B cell (primary cell): ENCODE measurements around the gene PLCL1. TPM values are rescaled to one million over a fixed set of nuclear protein-coding genes. Genes with fewer than 3 reads are reported as not detected.

Experiments
- ATAC-seq: fragments of 200-7000 bp; cut with Tn5 transposase; one replicate; pipeline ENCODE4 v1.10.0; 2021; ENCODE audit warnings: low read depth, mild to moderate bottlenecking, moderate number of reproducible peaks, moderate library complexity
- CTCF ChIA-PET: fragments of 350-600 bp; sonication (Branson Sonifier 250); formaldehyde crosslinking; loops from one replicate; lab custom pipeline; 2021; ENCODE audit warnings: antibody characterized with exemption, inconsistent platforms; lab: Charles Lee
- POLR2A ChIA-PET: fragments of 350-600 bp; sonication (Branson Sonifier 250); formaldehyde crosslinking; loops from one replicate; lab custom pipeline; 2021; ENCODE audit warnings: antibody characterized with exemption; lab: Charles Lee
- DNase-seq: peaks from one replicate; pipeline ENCODE4 v3.0.0; 2013
- H2AFZ ChIP-seq: 2 replicates; pipeline ENCODE4 v1.6.1; 2012; ENCODE audit warnings: mild to moderate bottlenecking, low read depth, low read length; ENCODE audit not compliant: insufficient read depth, poor library complexity, severe bottlenecking
- H3K27ac ChIP-seq, 2 donors: 1 replicate in 1 of 2; 2 replicates in 1 of 2; pipeline ENCODE4 v1.5.1; 2012 to 2013; ENCODE audit warnings: low read length in 2 of 2, mild to moderate bottlenecking in 2 of 2, moderate library complexity in 1 of 2
- H3K27me3 ChIP-seq, 4 experiments: fragments of 200-600 bp in 1 of 4; sonication (generic) in 1 of 4; replicated peaks in 1 of 4; 1 replicate in 2 of 4; 2 replicates in 2 of 4; pipeline versions ENCODE4 v1.6.1 to v1.7.0; 2013 to 2016; ENCODE audit warnings: low read length in 3 of 4, mild to moderate bottlenecking in 2 of 4, mixed read lengths in 1 of 4, moderate library complexity in 1 of 4; ENCODE audit not compliant: insufficient read depth in 4 of 4, control insufficient read depth in 3 of 4; ENCODE audit errors: control extremely low read depth in 1 of 4
- H3K36me3 ChIP-seq, 2 experiments: replicated peaks in 1 of 2; 1 replicate in 1 of 2; 2 replicates in 1 of 2; pipeline versions ENCODE4 v1.6.1 to v1.7.1; 2013; ENCODE audit warnings: low read length in 1 of 2; ENCODE audit not compliant: insufficient read depth in 2 of 2, control insufficient read depth in 1 of 2; ENCODE audit errors: control extremely low read depth in 1 of 2, extremely low read depth in 1 of 2
- H3K4me1 ChIP-seq, 2 donors: fragments of 200-600 bp in 1 of 2; sonication (generic) in 1 of 2; 1 replicate in 1 of 2; 2 replicates in 1 of 2; pipeline versions ENCODE4 v1.5.1 to v1.6.1; 2013 to 2017; ENCODE audit warnings: low read length in 2 of 2; ENCODE audit not compliant: control insufficient read depth in 2 of 2, insufficient read depth in 2 of 2
- H3K4me2 ChIP-seq: replicated peaks from 2 replicates; pipeline ENCODE3; 2012; ENCODE audit warnings: mild to moderate bottlenecking, low read depth, low read length; ENCODE audit not compliant: poor library complexity, severe bottlenecking
- H3K4me3 ChIP-seq, 5 experiments: fragments of 200-600 bp in 1 of 5; sonication (generic) in 1 of 5; 1 replicate in 3 of 5; 2 replicates in 2 of 5; pipeline versions ENCODE4 v1.5.1 to v1.7.0; 2011 to 2016; ENCODE audit warnings: low read length in 4 of 5, mild to moderate bottlenecking in 4 of 5, low read depth in 2 of 5, control low read depth in 1 of 5, moderate library complexity in 1 of 5; ENCODE audit not compliant: insufficient read depth in 1 of 5; ENCODE audit errors: control extremely low read depth in 1 of 5, extremely low read depth in 1 of 5
- H3K79me2 ChIP-seq: fragments of 200-600 bp; sonication (generic); one replicate; pipeline ENCODE4 v1.6.0; 2016; ENCODE audit warnings: low read length; ENCODE audit not compliant: control insufficient read depth, insufficient read depth
- H3K9ac ChIP-seq: fragments of 200-600 bp; sonication (generic); 2 replicates; pipeline ENCODE4 v1.6.1; 2017; ENCODE audit warnings: mild to moderate bottlenecking, low read length, moderate library complexity
- H3K9me3 ChIP-seq, 3 donors: one replicate each; pipeline versions ENCODE4 v1.6.1 to v1.7.1; 2013; ENCODE audit warnings: low read length in 2 of 3; ENCODE audit not compliant: control insufficient read depth in 2 of 3, insufficient read depth in 1 of 3; ENCODE audit errors: control extremely low read depth in 1 of 3
- H4K20me1 ChIP-seq: 2 replicates; pipeline ENCODE4 v1.6.0; 2012; ENCODE audit warnings: mild to moderate bottlenecking, low read length; ENCODE audit not compliant: insufficient read depth, control insufficient read depth, poor library complexity, severe bottlenecking
- H3K27ac Mint-ChIP-seq: one replicate; pipeline ENCODE4 v1.8.0; 2021; ENCODE audit warnings: mixed read lengths
- H3K27me3 Mint-ChIP-seq: one replicate; pipeline ENCODE4 v1.8.0; 2021; ENCODE audit warnings: mixed read lengths
- H3K4me1 Mint-ChIP-seq: one replicate; pipeline ENCODE4 v1.8.0; 2021; ENCODE audit warnings: mixed read lengths
- H3K4me3 Mint-ChIP-seq: one replicate; pipeline ENCODE4 v1.8.0; 2021; ENCODE audit warnings: mixed read lengths
- H3K9me3 Mint-ChIP-seq: one replicate; pipeline ENCODE4 v1.8.0; 2022; ENCODE audit warnings: mixed read lengths; ENCODE audit not compliant: insufficient read depth
- CTCF ChIP-seq: fragments of 200-600 bp; IDR thresholded peaks from one replicate; pipeline ENCODE4 v1.8.0; 2022; ENCODE audit warnings: antibody characterized with exemption, mild to moderate bottlenecking
- EZH2 ChIP-seq: IDR thresholded peaks from 2 replicates; pipeline ENCODE4 v1.6.1; 2012; ENCODE audit warnings: borderline replicate concordance, low read depth, mild to moderate bottlenecking, moderate library complexity, low read length; ENCODE audit not compliant: insufficient read depth, poor library complexity, severe bottlenecking
- WGBS: methylation state at CpG from one replicate; pipeline ENCODE4 v1.1.5; 2013; ENCODE audit warnings: missing lambda C conversion rate; ENCODE audit not compliant: insufficient coverage; 5-methylcytosine and 5-hydroxymethylcytosine counted together
- intact Hi-C: fragments of 100-400 bp; cut with micrococcal nuclease; formaldehyde crosslinking; loops from one replicate; pipeline ENCODE4 v1.10.0; 2022
- polyA plus RNA-seq: library from polyadenylated mRNA; depleted of rRNA; stranded (reverse); fragments of >200 nt; gene quantifications from 2 replicates; pipeline ENCODE4 v1.2.3, GENCODE V29; 2012
- total RNA-seq, 2 donors: library from RNA; stranded (reverse); fragments of 120-200 nt in 1 of 2; gene quantifications; 1 replicate in 1 of 2; 2 replicates in 1 of 2; pipeline versions ENCODE4 v1.2.3 to v1.2.4, GENCODE V29; 2013 to 2022

PLCL1 gene
- total and polyA plus RNA-seq, 2 donors (not counting 1 experiment from before 2014, with no cell fraction given): 0.07 to 0.25 TPM

- TF ChIP-seq CTCF (no peak), EZH2 (no peak)
These were observed 309.7 kb downstream of the PLCL1 start for GRCh38 chr2:198114064-198114463.

GRCh38 chr2:198115201-198115600 is 310.8 kb downstream of the PLCL1 start:
- ChIA-PET CTCF (no interaction called here), POLR2A (no interaction called here)
- Mint-ChIP-seq H3K27ac (no peak overlapping the region), H3K9me3 (no peaks in the 10 kb centered on the region), H3K27me3 (no peaks in the 10 kb centered on the region), H3K4me3 (no peak overlapping the region), H3K4me1 (no peaks in the 10 kb centered on the region)
- TF ChIP-seq CTCF (no peak), EZH2 (no peak)
- H3K79me2 ChIP-seq: no peaks in the 10 kb centered on the region
- H3K27me3 ChIP-seq: no peaks in the 10 kb centered on the region
- intact Hi-C loops: no loop called here
- no peak overlapping the region for H2AFZ ChIP-seq
- H3K36me3 ChIP-seq: no peaks in the 10 kb centered on the region
- no peak overlapping the region for H3K4me2 ChIP-seq
- no peak for DNase-seq
- no peak overlapping the region for H3K9ac ChIP-seq
- H3K4me3 ChIP-seq: no peak overlapping the region
- no peaks in the 10 kb centered on the region for H3K9me3 ChIP-seq
- no peak overlapping the region for H3K27ac ChIP-seq
- no peaks in the 10 kb centered on the region for H3K4me1 ChIP-seq
- ATAC-seq: no peak
- H4K20me1 ChIP-seq: no peaks in the 10 kb centered on the region

More at GRCh38 chr2:198114064-198114463, 309.7 kb downstream of the PLCL1 start:
- Histone ChIP-seq H2AFZ (no peak overlapping the region), H3K9me3 (no peaks in the 10 kb centered on the region), H3K4me3 (no peak overlapping the region), H3K27me3 (no peaks in the 10 kb centered on the region), H3K79me2 (no peaks in the 10 kb centered on the region), H3K27ac (no peak overlapping the region), H4K20me1 (no peaks in the 10 kb centered on the region), H3K4me1 (no peaks in the 10 kb centered on the region), H3K36me3 (no peaks in the 10 kb centered on the region), H3K9ac (no peak overlapping the region), H3K4me2 (no peak overlapping the region)
- Mint-ChIP-seq H3K9me3 (no peaks in the 10 kb centered on the region), H3K27me3 (no peaks in the 10 kb centered on the region), H3K4me1 (no peaks in the 10 kb centered on the region), H3K4me3 (no peak overlapping the region), H3K27ac (no peak overlapping the region)
- ATAC-seq (no peak), DNase-seq (no peak)
- intact Hi-C loops: no loop called here
- WGBS: no CpG with 5 or more reads among the region's 1 CpG
- ChIA-PET POLR2A (no interaction called here), CTCF (no interaction called here)
